Liver (tissue), 3 donors: ENCODE data around the gene PTPRN2.

Experiments
- CTCF ChIP-seq: fragments of 150-350 bp; IDR thresholded peaks from 2 replicates; pipeline ENCODE4 v1.5.1; 2017; ENCODE audit warnings: improper control_type of control experiment, low read depth, low read length; ENCODE audit not compliant: missing input control
- EGR1 ChIP-seq, 2 donors: IDR thresholded peaks; 2 replicates each; pipeline ENCODE4 v1.6.1; 2016 to 2018; ENCODE audit warnings: antibody characterized with exemption in 2 of 2, low read depth in 2 of 2
- FOXA1 ChIP-seq: IDR thresholded peaks from 2 replicates; pipeline ENCODE4 v1.6.1; 2016; ENCODE audit warnings: antibody characterized with exemption
- FOXA2 ChIP-seq: IDR thresholded peaks from 2 replicates; pipeline ENCODE4 v1.6.1; 2016; ENCODE audit warnings: antibody characterized with exemption
- GABPA ChIP-seq, 2 donors: IDR thresholded peaks in 1 of 2; conservative IDR thresholded peaks in 1 of 2; 2 replicates each; pipeline ENCODE4 v1.6.1; 2016; ENCODE audit warnings: antibody characterized with exemption in 2 of 2, mild to moderate bottlenecking in 1 of 2, moderate library complexity in 1 of 2
- HNF4A ChIP-seq, 2 donors: conservative IDR thresholded peaks; 2 replicates each; pipeline ENCODE4 v1.6.1; 2016; ENCODE audit warnings: antibody characterized with exemption in 2 of 2, mild to moderate bottlenecking in 2 of 2
- JUND ChIP-seq, 2 donors: IDR thresholded peaks; 2 replicates each; pipeline ENCODE4 v1.6.1; 2016; ENCODE audit warnings: antibody characterized with exemption in 2 of 2
- RAD21 ChIP-seq, 2 donors: IDR thresholded peaks; 2 replicates each; pipeline ENCODE4 v1.6.1; 2016; ENCODE audit warnings: antibody characterized with exemption in 2 of 2, mild to moderate bottlenecking in 2 of 2
- REST ChIP-seq: IDR thresholded peaks from 2 replicates; pipeline ENCODE4 v1.6.1; 2016; ENCODE audit warnings: antibody characterized with exemption, mild to moderate bottlenecking
- SP1 ChIP-seq: IDR thresholded peaks from 2 replicates; pipeline ENCODE4 v1.6.1; 2018; ENCODE audit warnings: antibody characterized with exemption, mild to moderate bottlenecking
- TAF1 ChIP-seq: conservative IDR thresholded peaks from 2 replicates; pipeline ENCODE4 v1.6.1; 2016; ENCODE audit warnings: antibody characterized with exemption, mild to moderate bottlenecking
- YY1 ChIP-seq: IDR thresholded peaks from 2 replicates; pipeline ENCODE4 v1.6.1; 2016; ENCODE audit warnings: antibody characterized with exemption, mild to moderate bottlenecking
- TF ChIP-seq, protein P1 (sequence below): IDR thresholded peaks from 2 replicates; pipeline ENCODE4 v1.6.1; 2016; ENCODE audit warnings: antibody characterized with exemption
- TF ChIP-seq, protein P2 (sequence below): IDR thresholded peaks from 2 replicates; pipeline ENCODE4 v1.6.1; 2016; ENCODE audit warnings: antibody characterized with exemption
- donor health status: healthy.
- donor health status: healthy.

DNA sequence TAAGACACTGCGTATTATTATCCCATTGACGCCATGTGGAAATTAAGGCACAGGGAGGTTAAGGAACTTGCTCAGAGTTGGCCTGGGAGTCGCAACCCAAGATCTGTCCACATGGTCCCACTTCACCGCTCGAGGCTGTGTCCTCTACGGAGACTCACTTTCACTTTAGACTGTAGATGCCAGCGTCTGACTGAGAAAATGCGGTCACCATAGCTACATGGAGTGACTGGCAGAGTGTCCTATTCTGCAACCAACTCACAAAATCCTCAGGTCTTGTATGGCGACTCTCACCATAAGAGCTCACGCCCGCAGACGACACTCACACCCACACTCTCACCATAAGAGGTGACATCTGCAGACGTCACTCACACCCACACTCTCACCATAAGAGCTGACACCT is 257.9 kb downstream of the PTPRN2 start:
- TF ChIP-seq SP1 (no peak), YY1 (no peak), CTCF (no peak), FOXA1 (no peak), RAD21 (IDR thresholded peaks at IDR 0.05) (no peak), HNF4A (conservative IDR thresholded peaks at IDR 0.05) (no peak), GABPA (IDR thresholded peaks at IDR 0.05 in 1 of 2, conservative IDR thresholded peaks at IDR 0.05 in 1 of 2) (no peak), REST (no peak), EGR1 (IDR thresholded peaks at IDR 0.05; ENCODE audit: low read depth in 2 of 2) (no peak), JUND (IDR thresholded peaks at IDR 0.05) (no peak), TAF1 (no peak), FOXA2 (no peak)
- TF ChIP-seq, protein P1, sequence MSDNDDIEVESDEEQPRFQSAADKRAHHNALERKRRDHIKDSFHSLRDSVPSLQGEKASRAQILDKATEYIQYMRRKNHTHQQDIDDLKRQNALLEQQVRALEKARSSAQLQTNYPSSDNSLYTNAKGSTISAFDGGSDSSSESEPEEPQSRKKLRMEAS: no peak
- TF ChIP-seq, protein P2, sequence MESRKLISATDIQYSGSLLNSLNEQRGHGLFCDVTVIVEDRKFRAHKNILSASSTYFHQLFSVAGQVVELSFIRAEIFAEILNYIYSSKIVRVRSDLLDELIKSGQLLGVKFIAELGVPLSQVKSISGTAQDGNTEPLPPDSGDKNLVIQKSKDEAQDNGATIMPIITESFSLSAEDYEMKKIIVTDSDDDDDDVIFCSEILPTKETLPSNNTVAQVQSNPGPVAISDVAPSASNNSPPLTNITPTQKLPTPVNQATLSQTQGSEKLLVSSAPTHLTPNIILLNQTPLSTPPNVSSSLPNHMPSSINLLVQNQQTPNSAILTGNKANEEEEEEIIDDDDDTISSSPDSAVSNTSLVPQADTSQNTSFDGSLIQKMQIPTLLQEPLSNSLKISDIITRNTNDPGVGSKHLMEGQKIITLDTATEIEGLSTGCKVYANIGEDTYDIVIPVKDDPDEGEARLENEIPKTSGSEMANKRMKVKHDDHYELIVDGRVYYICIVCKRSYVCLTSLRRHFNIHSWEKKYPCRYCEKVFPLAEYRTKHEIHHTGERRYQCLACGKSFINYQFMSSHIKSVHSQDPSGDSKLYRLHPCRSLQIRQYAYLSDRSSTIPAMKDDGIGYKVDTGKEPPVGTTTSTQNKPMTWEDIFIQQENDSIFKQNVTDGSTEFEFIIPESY: no peak
